H1 (cell line): ENCODE data around the gene CLN6. TPM values are rescaled to one million over a fixed set of nuclear protein-coding genes. Genes with fewer than 3 reads are reported as not detected.

Source experiments
- CTCF ChIA-PET: fragments of 300-600 bp; sonication (Branson Sonifier 250); formaldehyde crosslinking; loops from one replicate; lab custom pipeline; 2021; ENCODE audit not compliant: partially characterized antibody; lab: Charles Lee
- POLR2A ChIA-PET: fragments of 300-600 bp; sonication (Branson Sonifier 250); formaldehyde crosslinking; loops from one replicate; lab custom pipeline; 2021; ENCODE audit warnings: inconsistent platforms; ENCODE audit not compliant: partially characterized antibody; lab: Charles Lee
- DNase-seq, 2 experiments: peaks; one replicate each; pipeline versions ENCODE4 v3.0.0 to v3.0.0-alpha.2; 2010 to 2022; ENCODE audit warnings: low spot score in 2 of 2, low read depth in 1 of 2, mixed read lengths in 1 of 2
- FAIRE-seq: peaks from 2 replicates; lab custom pipeline; 2011; peaks lifted over from hg19 to GRCh38; lab: Jason Lieb, UNC
- H2AFZ ChIP-seq: 2 replicates; pipeline ENCODE4 v1.8.1; 2012; ENCODE audit warnings: low read length, inconsistent platforms
- H2AK5ac ChIP-seq: 2 replicates; pipeline ENCODE4 v1.6.1; 2013; ENCODE audit warnings: low read depth, low read length
- H2BK120ac ChIP-seq: replicated peaks from 2 replicates; pipeline ENCODE3; 2013; ENCODE audit warnings: low read depth, low read length, inconsistent platforms
- H2BK12ac ChIP-seq: 2 replicates; pipeline ENCODE4 v1.6.1; 2013; ENCODE audit warnings: low read depth, low read length
- H2BK15ac ChIP-seq: 2 replicates; pipeline ENCODE4 v1.6.1; 2013; ENCODE audit warnings: low read length
- H2BK20ac ChIP-seq: 2 replicates; pipeline ENCODE4 v1.6.1; 2013; ENCODE audit warnings: low read length
- H2BK5ac ChIP-seq: 2 replicates; pipeline ENCODE4 v1.6.1; 2013; ENCODE audit warnings: low read depth, low read length
- H3K14ac ChIP-seq: 2 replicates; pipeline ENCODE4 v1.6.1; 2013; ENCODE audit warnings: inconsistent platforms; ENCODE audit not compliant: insufficient read length
- H3K18ac ChIP-seq: 2 replicates; pipeline ENCODE4 v1.6.1; 2013; ENCODE audit warnings: low read length; ENCODE audit errors: extremely low read depth
- H3K23ac ChIP-seq: 2 replicates; pipeline ENCODE4 v1.6.1; 2013; ENCODE audit warnings: inconsistent platforms; ENCODE audit not compliant: insufficient read length
- H3K23me2 ChIP-seq: 2 replicates; pipeline ENCODE4 v1.6.1; 2013; ENCODE audit warnings: low read depth, low read length
- H3K27ac ChIP-seq: 2 replicates; pipeline ENCODE4 v1.6.1; 2011; ENCODE audit warnings: low read depth, low read length, inconsistent platforms
- H3K27me3 ChIP-seq, 4 experiments: replicated peaks in 1 of 4; 1 replicate in 1 of 4; 2 replicates in 3 of 4; pipeline versions ENCODE4 v1.6.1 to v1.8.1; 2011 to 2013; ENCODE audit warnings: low read length in 3 of 4, mild to moderate bottlenecking in 3 of 4, inconsistent platforms in 2 of 4, mixed read lengths in 2 of 4, moderate library complexity in 1 of 4; ENCODE audit not compliant: control insufficient read depth in 3 of 4, insufficient read depth in 3 of 4; ENCODE audit errors: extremely low read depth in 1 of 4
- H3K36me3 ChIP-seq, 4 experiments: 2 replicates each; pipeline versions ENCODE4 v1.6.1 to v1.8.1; 2011 to 2013; ENCODE audit warnings: mild to moderate bottlenecking in 4 of 4, low read length in 3 of 4, moderate library complexity in 2 of 4, control low read depth in 1 of 4, inconsistent platforms in 1 of 4; ENCODE audit not compliant: insufficient read depth in 4 of 4, control insufficient read depth in 2 of 4
- H3K4ac ChIP-seq: replicated peaks from 2 replicates; pipeline ENCODE3; 2013; ENCODE audit warnings: low read length, low read depth, mixed read lengths, inconsistent platforms; ENCODE audit not compliant: insufficient read length
- H3K4me1 ChIP-seq, 4 experiments: replicated peaks in 1 of 4; 1 replicate in 1 of 4; 2 replicates in 3 of 4; pipeline versions ENCODE4 v1.6.1 to v1.8.1; 2011 to 2013; ENCODE audit warnings: low read length in 3 of 4, inconsistent platforms in 2 of 4, mixed read lengths in 1 of 4; ENCODE audit not compliant: insufficient read depth in 4 of 4, control insufficient read depth in 3 of 4
- H3K4me2 ChIP-seq, 2 experiments: 2 replicates each; pipeline versions ENCODE4 v1.6.1 to v1.8.1; 2011 to 2013; ENCODE audit warnings: low read depth in 2 of 2, low read length in 2 of 2, control low read depth in 1 of 2, inconsistent platforms in 1 of 2, mild to moderate bottlenecking in 1 of 2; ENCODE audit not compliant: insufficient read depth in 1 of 2
- H3K4me3 ChIP-seq, 4 experiments: fragments of 200-600, 300-600 bp in 1 of 4; sonication (generic), shearing (Covaris generic), sonication (Bioruptor Twin) in 1 of 4; 2 replicates each; pipeline versions ENCODE4 v1.5.1 to v1.8.1; 2011 to 2016; ENCODE audit warnings: low read length in 4 of 4, low read depth in 3 of 4, control low read depth in 2 of 4, inconsistent platforms in 2 of 4, mild to moderate bottlenecking in 2 of 4, mixed read lengths in 1 of 4, moderate library complexity in 1 of 4; ENCODE audit not compliant: insufficient read depth in 2 of 4; ENCODE audit errors: extremely low read depth in 1 of 4
- H3K56ac ChIP-seq: replicated peaks from 2 replicates; pipeline ENCODE3; 2013; ENCODE audit warnings: low read depth, mild to moderate bottlenecking, mixed read lengths, low read length, inconsistent platforms; ENCODE audit not compliant: insufficient read length
- H3K79me1 ChIP-seq: 2 replicates; pipeline ENCODE4 v1.6.1; 2013; ENCODE audit warnings: low read depth, low read length, control low read depth
- H3K79me2 ChIP-seq, 2 experiments: 2 replicates each; pipeline versions ENCODE4 v1.6.1 to v1.8.1; 2012 to 2013; ENCODE audit warnings: low read length in 2 of 2, mild to moderate bottlenecking in 2 of 2, inconsistent platforms in 1 of 2; ENCODE audit not compliant: insufficient read depth in 2 of 2, control insufficient read depth in 1 of 2
- H3K9ac ChIP-seq, 4 experiments: replicated peaks in 1 of 4; 1 replicate in 1 of 4; 2 replicates in 3 of 4; pipeline versions ENCODE4 v1.6.1 to v1.8.1; 2011 to 2013; ENCODE audit warnings: low read depth in 3 of 4, low read length in 3 of 4, control low read depth in 2 of 4, mild to moderate bottlenecking in 2 of 4, moderate library complexity in 2 of 4, inconsistent platforms in 1 of 4; ENCODE audit errors: extremely low read depth in 1 of 4
- H3K9me3 ChIP-seq, 2 experiments: 2 replicates each; pipeline versions ENCODE4 v1.6.1 to v1.8.1; 2012 to 2013; ENCODE audit warnings: mild to moderate bottlenecking in 2 of 2, moderate library complexity in 2 of 2, control low read depth in 1 of 2, inconsistent platforms in 1 of 2, low read depth in 1 of 2, low read length in 1 of 2, mixed read lengths in 1 of 2; ENCODE audit not compliant: insufficient read depth in 2 of 2
- H4K20me1 ChIP-seq, 2 experiments: replicated peaks in 1 of 2; 2 replicates each; pipeline versions ENCODE3 to v1.8.1; 2011 to 2013; ENCODE audit warnings: inconsistent platforms in 2 of 2, low read length in 2 of 2, mild to moderate bottlenecking in 1 of 2; ENCODE audit not compliant: insufficient read depth in 2 of 2, control insufficient read depth in 1 of 2
- H4K5ac ChIP-seq: 2 replicates; pipeline ENCODE4 v1.6.1; 2013; ENCODE audit warnings: low read length, low read depth, mixed read lengths, inconsistent platforms; ENCODE audit not compliant: insufficient read length
- H4K8ac ChIP-seq: 2 replicates; pipeline ENCODE4 v1.8.0; 2013; ENCODE audit warnings: mild to moderate bottlenecking, moderate library complexity, low read length, inconsistent platforms; ENCODE audit not compliant: insufficient read depth; ENCODE audit errors: extremely low read depth
- H4K91ac ChIP-seq: replicated peaks from 2 replicates; pipeline ENCODE3; 2013; ENCODE audit warnings: low read length, mixed read lengths, inconsistent platforms; ENCODE audit not compliant: insufficient read length
- CHD2 ChIP-seq: IDR thresholded peaks from 2 replicates; pipeline ENCODE4 v1.6.1; 2012; ENCODE audit warnings: low read length, improper control_type of control experiment
- EGR1 ChIP-seq: IDR thresholded peaks from 2 replicates; pipeline ENCODE4 v1.6.1; 2011; ENCODE audit warnings: low read depth, low read length, borderline replicate concordance
- EP300 ChIP-seq, 2 experiments: IDR thresholded peaks; 1 replicate in 1 of 2; 2 replicates in 1 of 2; pipeline ENCODE4 v1.6.1; 2011 to 2012; ENCODE audit warnings: low read depth in 2 of 2, low read length in 2 of 2, mild to moderate bottlenecking in 2 of 2, borderline replicate concordance in 1 of 2, inconsistent platforms in 1 of 2, moderate library complexity in 1 of 2
- JUN ChIP-seq: IDR thresholded peaks from 2 replicates; pipeline ENCODE4 v1.6.1; 2011; ENCODE audit warnings: low read depth, mild to moderate bottlenecking, improper control_type of control experiment, low read length
- NANOG ChIP-seq: IDR thresholded peaks from 2 replicates; pipeline ENCODE4 v1.6.1; 2011; ENCODE audit warnings: low read length, low read depth, mild to moderate bottlenecking, inconsistent platforms; ENCODE audit not compliant: insufficient read depth, poor library complexity, severe bottlenecking
- RNF2 ChIP-seq: fragments of 200-900, 300-1000 bp; sonication (generic); IDR thresholded peaks from 2 replicates; pipeline ENCODE4 v1.7.1; 2016; ENCODE audit warnings: borderline replicate concordance, low read depth, mild to moderate bottlenecking, antibody characterized with exemption, low read length; ENCODE audit not compliant: poor library complexity, severe bottlenecking; ENCODE audit errors: missing control alignments
- RXRA ChIP-seq: IDR thresholded peaks from 2 replicates; pipeline ENCODE4 v1.6.1; 2011; ENCODE audit warnings: low read depth, mild to moderate bottlenecking, low read length, moderate library complexity; ENCODE audit not compliant: insufficient read depth
- SIN3A ChIP-seq, 2 experiments: IDR thresholded peaks in 1 of 2; conservative IDR thresholded peaks in 1 of 2; 2 replicates each; pipeline ENCODE4 v1.6.1; 2011 to 2012; ENCODE audit warnings: low read length in 2 of 2, improper control_type of control experiment in 1 of 2, low read depth in 1 of 2, mild to moderate bottlenecking in 1 of 2
- SIRT6 ChIP-seq: IDR thresholded peaks from one replicate; pipeline ENCODE4 v1.7.1; 2012; ENCODE audit warnings: low read length, inconsistent platforms
- SP1 ChIP-seq: IDR thresholded peaks from 2 replicates; pipeline ENCODE4 v1.6.1; 2011; ENCODE audit warnings: low read depth, low read length
- SP2 ChIP-seq: IDR thresholded peaks from 2 replicates; pipeline ENCODE4 v1.6.1; 2012; ENCODE audit warnings: mild to moderate bottlenecking, low read length, inconsistent platforms
- SRF ChIP-seq: IDR thresholded peaks from 2 replicates; pipeline ENCODE4 v1.6.1; 2011; ENCODE audit warnings: mild to moderate bottlenecking, low read depth, low read length, moderate library complexity
- TAF1 ChIP-seq: IDR thresholded peaks from 2 replicates; pipeline ENCODE4 v1.6.1; 2011; ENCODE audit warnings: mild to moderate bottlenecking, low read depth, low read length
- TAF7 ChIP-seq: optimal IDR thresholded peaks from 2 replicates; pipeline ENCODE3; 2011; ENCODE audit warnings: low read depth, mild to moderate bottlenecking, inconsistent platforms, low read length, moderate library complexity, borderline replicate concordance
- WGBS, 2 experiments: shearing (Covaris generic) in 1 of 2; methylation state at CpG; one replicate each; pipeline versions ENCODE4 v1.1.6 to v1.1.7; 2013 to 2015; ENCODE audit warnings: low lambda C conversion rate in 2 of 2, mixed read lengths in 2 of 2, inconsistent platforms in 1 of 2, low coverage in 1 of 2, missing lambda C conversion rate in 1 of 2; ENCODE audit not compliant: insufficient replicate concordance in 2 of 2, insufficient coverage in 1 of 2, insufficient read length in 1 of 2; ENCODE audit errors: extremely low coverage in 1 of 2, missing lambda C conversion rate in 1 of 2; 5-methylcytosine and 5-hydroxymethylcytosine counted together
- polyA plus RNA-seq, 7 experiments: library from polyadenylated mRNA; depleted of rRNA in 3 of 7; stranded (reverse) in 5 of 7; unstranded in 2 of 7; fragments of >200 nt in 5 of 7; fragments of 200-250 nt in 2 of 7; gene quantifications; 1 replicate in 5 of 7; 2 replicates in 1 of 7; 4 replicates in 1 of 7; pipeline versions ENCODE4 v1.2.1 to v1.2.3, GENCODE V29; 2011 to 2013; ENCODE audit warnings: missing spikeins in 2 of 7, mixed read lengths in 2 of 7
- total RNA-seq: library from RNA; stranded (reverse); fragmentation: NEBNext Ultra II Directional; extraction: Animal tissue kit (Norgen Biotek cat#: 25700); gene quantifications from 2 replicates; pipeline ENCODE4 v1.2.1, GENCODE V29; 2021

CLN6 gene
- total and polyA plus RNA-seq, 2 of the 8 experiments (the other 6 are each of a cell fraction or from before 2014, with no cell fraction given): 60.0 to 137 TPM

DNA sequence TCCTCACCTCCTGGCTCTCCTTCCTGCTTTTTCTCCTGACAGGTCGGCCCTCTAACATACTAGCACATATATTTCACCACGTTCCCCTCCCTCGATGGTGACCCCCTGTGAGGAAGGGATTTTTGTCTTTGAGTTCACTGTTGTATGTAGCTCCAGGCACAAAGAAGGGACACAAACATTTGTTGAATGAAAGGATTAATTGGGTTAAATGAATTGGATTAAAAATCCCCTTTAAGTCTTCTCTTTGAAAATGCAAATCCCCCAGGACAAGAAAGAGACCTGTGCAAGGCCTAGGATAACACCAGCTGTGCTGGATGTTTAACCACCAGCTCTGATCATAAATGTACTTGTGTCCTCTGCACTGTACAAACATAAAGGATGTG lies 27.7 kb downstream of the CLN6 start:
- no peak overlapping the region for H4K91ac ChIP-seq
- H4K8ac ChIP-seq: no peak overlapping the region
- H3K27ac ChIP-seq: no peak overlapping the region
- no peaks in the 10 kb centered on the region for H3K27me3 ChIP-seq
- H2AK5ac ChIP-seq: no peak overlapping the region
- peaks cover 2% of the 10 kb centered on the region; the same call in 1 of the 2 replicates for H3K79me1 ChIP-seq
- ChIA-PET CTCF (interaction anchor here (11.6 kb wide), 1 partner anchor 9 kb away, joined by 101 read pairs; no protein-coding TSS in a partner anchor), POLR2A (interaction anchor here (1.9 to 2.0 kb wide), 2 partner anchors 9 to 27 kb away, joined by 4 to 7 read pairs; partner anchors contain the start of gene CLN6)
- no peak overlapping the region for H2BK20ac ChIP-seq
- H3K14ac ChIP-seq: no peak overlapping the region
- H3K4me3 ChIP-seq: no peak overlapping the region
- no peaks in the 10 kb centered on the region for H3K36me3 ChIP-seq
- 0 out of 4 replicates have a peak, but pooled peaks cover 0 to 2% of the 10 kb centered on the region in 2 experiments for H3K79me2 ChIP-seq
- no peak overlapping the region for H2BK5ac ChIP-seq
- H2BK12ac ChIP-seq: no peak overlapping the region
- H3K9me3 ChIP-seq: no peaks in the 10 kb centered on the region
- no peak overlapping the region for H2AFZ ChIP-seq
- no peak overlapping the region for H2BK15ac ChIP-seq
- H3K4ac ChIP-seq: no peak overlapping the region
- H4K20me1 ChIP-seq: peaks cover 10 to 22% of the 10 kb centered on the region in 2 experiments
- FAIRE-seq (no peak), DNase-seq (no peak)
- 78% methylated on average over 3 of the region's 3 CpGs; no CpG with 5 or more reads in 1 of the 2 experiments for WGBS, 2 experiments
- peaks cover 2 to 34% (median 27%) of the 10 kb centered on the region in 4 experiments for H3K4me1 ChIP-seq
- no peaks in the 10 kb centered on the region for H3K23me2 ChIP-seq
- H3K23ac ChIP-seq: no peak overlapping the region
- H3K9ac ChIP-seq: no peak overlapping the region
- H3K4me2 ChIP-seq: 0 out of 4 replicates have a peak overlapping the region, but pooled peaks of 1 of the 2 experiments have one; percentile 5
- no peak overlapping the region for H3K18ac ChIP-seq
- H2BK120ac ChIP-seq: no peak overlapping the region
- no peak overlapping the region for H3K56ac ChIP-seq
- H4K5ac ChIP-seq: no peak overlapping the region
- TF ChIP-seq EGR1: no peak
- TF ChIP-seq NANOG: no peak
- no peak for TF ChIP-seq JUN
- TF ChIP-seq SIN3A (conservative IDR thresholded peaks at IDR 0.05 in 1 of 2, IDR thresholded peaks at IDR 0.05 in 1 of 2; ENCODE audit: low read depth in 1 of 2, low read length in 2 of 2): no peak
- no peak for TF ChIP-seq SRF
- no peak for TF ChIP-seq EP300 (IDR thresholded peaks at IDR 0.05; ENCODE audit: borderline replicate concordance in 1 of 2, low read depth in 2 of 2, low read length in 2 of 2)
- TF ChIP-seq RXRA: no peak
- no peak for TF ChIP-seq CHD2
- no peak for TF ChIP-seq SIRT6
- no peak for TF ChIP-seq SP2
- TF ChIP-seq TAF1: no peak
- no peak for TF ChIP-seq TAF7
- TF ChIP-seq SP1: no peak
- no peak for TF ChIP-seq RNF2
